Osteoblast (primary cell): ENCODE data around the gene CKMT2. TPM values are rescaled to one million over a fixed set of nuclear protein-coding genes. Genes with fewer than 3 reads are reported as not detected.
A peak's percentile ranks its signal among the peaks of the same experiment; 100 is the strongest.

Source experiments
- DNase-seq: peaks from one replicate; pipeline ENCODE4 v3.0.0; 2011; ENCODE audit warnings: low spot score, mixed read lengths; ENCODE audit not compliant: insufficient read length; ENCODE audit errors: missing footprints
- H2AFZ ChIP-seq: 2 replicates; pipeline ENCODE4 v1.6.0; 2011; ENCODE audit warnings: mild to moderate bottlenecking, low read length
- H3K27ac ChIP-seq: 2 replicates; pipeline ENCODE4 v1.5.1; 2011; ENCODE audit warnings: mild to moderate bottlenecking, low read depth, low read length, moderate library complexity
- H3K27me3 ChIP-seq: 2 replicates; pipeline ENCODE4 v1.6.0; 2012; ENCODE audit warnings: mild to moderate bottlenecking, control low read depth, inconsistent platforms, low read length, moderate library complexity; ENCODE audit not compliant: insufficient read depth
- H3K36me3 ChIP-seq: 2 replicates; pipeline ENCODE4 v1.5.1; 2011; ENCODE audit warnings: mild to moderate bottlenecking, low read length, control low read depth, moderate library complexity; ENCODE audit not compliant: insufficient read depth
- H3K4me1 ChIP-seq: 2 replicates; pipeline ENCODE4 v1.5.1; 2011; ENCODE audit warnings: mild to moderate bottlenecking, low read length, control low read depth, moderate library complexity; ENCODE audit not compliant: insufficient read depth
- H3K4me2 ChIP-seq: 2 replicates; pipeline ENCODE4 v1.6.0; 2011; ENCODE audit warnings: mild to moderate bottlenecking, low read length; ENCODE audit not compliant: insufficient read depth
- H3K4me3 ChIP-seq: fragments of 200-600 bp; sonication (generic); 3 replicates; pipeline ENCODE4 v1.5.1; 2012; ENCODE audit warnings: mild to moderate bottlenecking, low read length, inconsistent platforms; ENCODE audit not compliant: insufficient read depth
- H3K79me2 ChIP-seq: 2 replicates; pipeline ENCODE4 v1.6.0; 2012; ENCODE audit warnings: mild to moderate bottlenecking, low read length, control low read depth, inconsistent platforms; ENCODE audit not compliant: insufficient read depth
- H3K9me3 ChIP-seq: 2 replicates; pipeline ENCODE4 v1.5.1; 2011; ENCODE audit warnings: low read depth, low read length, control low read depth
- H4K20me1 ChIP-seq: 2 replicates; pipeline ENCODE4 v1.6.0; 2012; ENCODE audit warnings: mild to moderate bottlenecking, low read length, control low read depth; ENCODE audit not compliant: insufficient read depth
- total RNA-seq: library from RNA; depleted of rRNA; stranded (reverse); fragments of >200 nt; gene quantifications from 2 replicates; pipeline ENCODE4 v1.2.3, GENCODE V29; 2012
- TF ChIP-seq, protein P1 (sequence below): IDR thresholded peaks from 2 replicates; pipeline ENCODE4 v1.5.1; 2011; ENCODE audit warnings: mild to moderate bottlenecking, low read depth, low read length, moderate library complexity; ENCODE audit errors: extremely low read depth

The CKMT2 gene
- total RNA-seq: 0.88 and 1.4 TPM in 2 replicates

DNA sequence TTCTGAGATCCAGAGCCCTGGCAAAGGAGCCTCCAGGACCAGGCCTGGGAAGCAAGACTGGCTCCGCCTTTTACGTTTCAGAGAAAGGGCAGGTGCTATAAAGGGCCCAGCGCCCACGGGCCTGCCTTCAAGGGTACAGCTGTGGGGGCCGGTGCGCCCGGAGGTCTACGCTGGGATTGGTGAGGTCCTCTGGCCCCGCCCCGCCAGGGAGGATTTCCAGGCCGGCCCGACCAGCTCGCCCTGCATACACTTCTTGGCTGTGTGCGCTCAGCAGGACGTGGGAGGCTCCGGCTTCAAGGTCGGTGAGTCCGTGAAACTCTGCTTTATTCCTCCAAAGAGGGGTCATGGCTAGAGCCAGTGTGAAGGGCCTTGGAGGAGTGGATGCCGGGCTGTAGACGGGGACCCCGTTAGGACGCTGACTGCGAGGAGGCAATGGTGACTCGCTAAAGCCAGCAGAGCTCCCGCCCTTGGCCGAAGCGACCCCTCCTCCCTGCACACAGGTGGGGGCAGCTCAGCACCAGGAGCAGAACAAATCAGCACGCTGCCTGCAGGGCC is at the start of gene CKMT2:
Gene CKMT2 (plus strand): TSS at position 243 of the 555 bp plus-strand sequence. CDS start 17,811 bp downstream, outside the sequence.
- no peak for DNase-seq
- no peak within 1 kb of the TSS for H3K27ac ChIP-seq
- TF ChIP-seq, protein P1, sequence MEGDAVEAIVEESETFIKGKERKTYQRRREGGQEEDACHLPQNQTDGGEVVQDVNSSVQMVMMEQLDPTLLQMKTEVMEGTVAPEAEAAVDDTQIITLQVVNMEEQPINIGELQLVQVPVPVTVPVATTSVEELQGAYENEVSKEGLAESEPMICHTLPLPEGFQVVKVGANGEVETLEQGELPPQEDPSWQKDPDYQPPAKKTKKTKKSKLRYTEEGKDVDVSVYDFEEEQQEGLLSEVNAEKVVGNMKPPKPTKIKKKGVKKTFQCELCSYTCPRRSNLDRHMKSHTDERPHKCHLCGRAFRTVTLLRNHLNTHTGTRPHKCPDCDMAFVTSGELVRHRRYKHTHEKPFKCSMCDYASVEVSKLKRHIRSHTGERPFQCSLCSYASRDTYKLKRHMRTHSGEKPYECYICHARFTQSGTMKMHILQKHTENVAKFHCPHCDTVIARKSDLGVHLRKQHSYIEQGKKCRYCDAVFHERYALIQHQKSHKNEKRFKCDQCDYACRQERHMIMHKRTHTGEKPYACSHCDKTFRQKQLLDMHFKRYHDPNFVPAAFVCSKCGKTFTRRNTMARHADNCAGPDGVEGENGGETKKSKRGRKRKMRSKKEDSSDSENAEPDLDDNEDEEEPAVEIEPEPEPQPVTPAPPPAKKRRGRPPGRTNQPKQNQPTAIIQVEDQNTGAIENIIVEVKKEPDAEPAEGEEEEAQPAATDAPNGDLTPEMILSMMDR: no peak
- no peaks in the 10 kb centered on the region for H3K9me3 ChIP-seq
- no peaks in the 10 kb centered on the region for H4K20me1 ChIP-seq
- peak within 1 kb of the TSS; percentile 75 for H2AFZ ChIP-seq
- peaks cover 4% of the 10 kb centered on the region for H3K4me1 ChIP-seq
- no peaks in the 10 kb centered on the region for H3K79me2 ChIP-seq
- no peaks in the 10 kb centered on the region for H3K27me3 ChIP-seq
- H3K4me2 ChIP-seq: peak within 1 kb of the TSS; percentile 78
- no peaks in the 10 kb centered on the region for H3K36me3 ChIP-seq
- peak within 1 kb of the TSS; percentile 59 for H3K4me3 ChIP-seq

DNA sequence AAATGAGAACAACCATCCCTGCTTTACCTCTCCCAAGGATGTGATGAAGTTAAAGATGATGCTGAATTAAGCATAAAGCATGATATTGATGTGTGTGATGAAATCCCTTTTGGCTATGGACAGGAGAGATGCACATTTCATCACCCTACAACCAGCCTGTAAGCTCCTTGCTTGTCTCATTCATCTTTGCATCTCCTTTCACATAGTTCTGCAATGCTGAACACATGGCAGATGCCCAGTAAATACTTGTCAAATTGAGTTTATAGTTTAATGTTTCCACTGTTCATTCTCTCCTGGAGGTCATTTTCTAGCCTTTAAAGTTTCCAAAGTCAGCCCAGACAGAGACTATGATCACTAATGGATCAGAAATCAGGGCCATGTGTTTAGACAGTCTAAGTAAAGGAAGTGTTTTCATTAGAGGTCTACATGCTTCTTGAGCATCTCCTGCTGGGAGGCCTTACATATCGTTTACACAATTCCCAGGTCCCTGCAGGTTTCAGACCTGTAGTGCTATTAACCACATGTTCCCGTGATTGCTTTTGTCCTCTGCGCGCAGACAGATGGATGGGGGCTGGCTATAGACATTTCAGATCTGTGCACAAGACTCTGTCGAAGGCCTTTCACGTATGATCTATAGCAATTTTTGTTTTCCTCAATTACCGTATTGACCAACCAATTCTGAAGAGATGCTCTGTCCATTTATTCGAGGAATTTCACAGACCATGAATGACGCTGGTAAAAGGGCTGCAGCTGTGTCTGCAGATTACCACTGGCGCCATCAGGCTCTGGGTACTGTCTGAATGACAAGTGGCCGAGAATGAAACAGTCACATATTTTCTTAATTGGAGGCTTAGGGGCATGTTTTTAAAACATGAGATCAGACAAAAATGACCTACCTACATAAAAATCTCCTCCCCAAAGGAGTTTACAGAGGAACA is 49.0 kb upstream of the CKMT2 start:
- H3K4me3 ChIP-seq: no peak overlapping the region
- H2AFZ ChIP-seq: no peak overlapping the region
- no peak overlapping the region for H3K27ac ChIP-seq
- no peaks in the 10 kb centered on the region for H3K9me3 ChIP-seq
- no peak overlapping the region for H3K4me2 ChIP-seq
- no peaks in the 10 kb centered on the region for H4K20me1 ChIP-seq
- no peak for DNase-seq
- no peaks in the 10 kb centered on the region for H3K36me3 ChIP-seq
- H3K27me3 ChIP-seq: peaks cover 21% of the 10 kb centered on the region
- H3K79me2 ChIP-seq: no peaks in the 10 kb centered on the region
- H3K4me1 ChIP-seq: no peaks in the 10 kb centered on the region
- TF ChIP-seq, protein P1: no peak

DNA sequence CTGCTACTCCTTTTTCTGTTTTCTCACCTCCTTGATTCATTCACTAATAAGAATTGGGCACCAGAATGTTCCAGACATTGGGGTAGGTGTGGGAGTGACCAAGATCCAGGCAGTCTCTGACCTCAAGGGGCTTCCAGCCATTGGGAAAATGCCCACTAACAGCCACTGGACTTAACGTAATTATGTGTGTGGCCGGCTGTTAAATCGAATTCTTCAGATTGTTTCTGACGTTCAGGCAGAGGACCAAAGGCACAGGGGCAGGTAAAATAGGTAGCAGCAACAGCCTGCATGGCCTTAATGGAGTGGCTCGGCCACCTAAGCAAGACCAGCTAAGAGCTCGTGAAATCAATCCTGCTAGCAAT is 48.4 kb upstream of the CKMT2 start:
- Histone ChIP-seq H3K4me3 (no peak overlapping the region), H3K27ac (no peak overlapping the region), H3K4me2 (no peak overlapping the region), H2AFZ (no peak overlapping the region), H4K20me1 (no peaks in the 10 kb centered on the region), H3K4me1 (no peaks in the 10 kb centered on the region), H3K9me3 (no peaks in the 10 kb centered on the region), H3K27me3 (peaks cover 21% of the 10 kb centered on the region), H3K36me3 (no peaks in the 10 kb centered on the region), H3K79me2 (no peaks in the 10 kb centered on the region)
- no peak for DNase-seq
- TF ChIP-seq, protein P1: no peak

DNA sequence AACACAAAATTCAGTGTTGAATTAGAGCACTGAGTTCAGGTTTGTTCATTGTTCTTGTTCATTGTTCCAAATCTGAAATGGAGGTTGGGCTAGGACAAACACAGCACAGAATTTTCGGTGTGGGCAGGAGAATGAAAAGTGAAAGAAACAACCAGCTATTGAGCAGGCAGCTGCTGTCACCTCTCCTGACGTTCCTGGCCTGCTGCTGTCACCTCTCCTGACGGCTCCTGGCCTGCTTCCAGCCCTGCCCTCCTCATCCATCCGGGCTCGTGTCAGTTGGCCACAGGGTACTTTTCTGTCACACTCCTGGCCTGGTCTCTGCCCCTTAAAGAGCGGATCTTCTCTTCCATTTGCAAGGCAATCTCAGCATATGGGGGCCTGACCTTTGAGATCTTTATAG is 45.2 kb upstream of the CKMT2 start:
- H3K9me3 ChIP-seq: no peaks in the 10 kb centered on the region
- no peaks in the 10 kb centered on the region for H3K79me2 ChIP-seq
- TF ChIP-seq, protein P1: no peak
- H4K20me1 ChIP-seq: no peaks in the 10 kb centered on the region
- DNase-seq: no peak
- no peak overlapping the region for H3K27ac ChIP-seq
- no peak overlapping the region for H3K4me3 ChIP-seq
- no peak overlapping the region for H2AFZ ChIP-seq
- H3K36me3 ChIP-seq: no peaks in the 10 kb centered on the region
- peaks cover 31% of the 10 kb centered on the region for H3K27me3 ChIP-seq
- no peak overlapping the region for H3K4me2 ChIP-seq
- H3K4me1 ChIP-seq: no peaks in the 10 kb centered on the region
